Stimulated activated CD4-positive, alpha-beta T cell treated with anti-CD3 and anti-CD28 coated beads, TNF-alpha, amount 100 ng/mL, for 48 hours (primary cell): ENCODE results near the gene DMD.

Experiments
- DNase-seq, 3 donors: peaks; one replicate each; pipeline ENCODE4 v3.0.0-alpha.2; 2020; ENCODE audit warnings: low read depth in 3 of 3

The DMD gene

GRCh38 chrX:31186693-31187338 lies 2024.5 kb downstream of the DMD start:
- DNase-seq: no peak

- no peak for DNase-seq
Observed at GRCh38 chrX:31185884-31186283, 2025.5 kb downstream of the DMD start.

GRCh38 chrX:31181377-31182000 lies 2029.9 kb downstream of the DMD start:
- no peak for DNase-seq

- no peak for DNase-seq
Observed at GRCh38 chrX:31179203-31179602, 2032.1 kb downstream of the DMD start.

GRCh38 chrX:31178769-31179125 lies 2032.6 kb downstream of the DMD start:
- DNase-seq: no peak

GRCh38 chrX:31178064-31178768 lies 2033.1 kb downstream of the DMD start:
- no peak for DNase-seq

GRCh38 chrX:31170792-31171191 lies 2040.6 kb downstream of the DMD start:
- DNase-seq: no peak

GRCh38 chrX:31168551-31168950 lies 2042.8 kb downstream of the DMD start:
- DNase-seq: no peak

GRCh38 chrX:31166832-31167231 lies 2044.5 kb downstream of the DMD start:
- DNase-seq: no peak

GRCh38 chrX:31166416-31166815 lies 2044.9 kb downstream of the DMD start:
- no peak for DNase-seq

GRCh38 chrX:31165241-31166035 lies 2045.9 kb downstream of the DMD start:
- no peak for DNase-seq

- DNase-seq: no peak
Observed at GRCh38 chrX:31154946-31155345, 2056.4 kb downstream of the DMD start.

- no peak for DNase-seq
Observed at GRCh38 chrX:31153475-31154047, 2057.8 kb downstream of the DMD start.

- no peak for DNase-seq
Observed at GRCh38 chrX:31147175-31147574, 2064.2 kb downstream of the DMD start.

- no peak for DNase-seq
Observed at GRCh38 chrX:31139961-31140360, 2071.4 kb downstream of the DMD start.

GRCh38 chrX:31138124-31138523 lies 2073.2 kb downstream of the DMD start:
- no peak for DNase-seq

- no peak for DNase-seq
Observed at GRCh38 chrX:31136144-31136611, 2075.2 kb downstream of the DMD start.

GRCh38 chrX:31132821-31133241 lies 2078.5 kb downstream of the DMD start:
- no peak for DNase-seq

- no peak for DNase-seq
Observed at GRCh38 chrX:31130457-31131220, 2080.7 kb downstream of the DMD start.

- DNase-seq: no peak
Observed at GRCh38 chrX:31128855-31129254, 2082.5 kb downstream of the DMD start.

- no peak for DNase-seq
Observed at GRCh38 chrX:31127716-31128115, 2083.6 kb downstream of the DMD start.
